HG02885 (cell line): Measurements from ENCODE around the gene GRAMD1B.

Experiments used
- ATAC-seq: cut with Tn5 transposase; IDR thresholded peaks from one replicate; pipeline ENCODE4 v1.9.1; 2021; ENCODE audit warnings: mild to moderate bottlenecking; ENCODE audit not compliant: unreplicated experiment, poor library complexity

Gene GRAMD1B

DNA sequence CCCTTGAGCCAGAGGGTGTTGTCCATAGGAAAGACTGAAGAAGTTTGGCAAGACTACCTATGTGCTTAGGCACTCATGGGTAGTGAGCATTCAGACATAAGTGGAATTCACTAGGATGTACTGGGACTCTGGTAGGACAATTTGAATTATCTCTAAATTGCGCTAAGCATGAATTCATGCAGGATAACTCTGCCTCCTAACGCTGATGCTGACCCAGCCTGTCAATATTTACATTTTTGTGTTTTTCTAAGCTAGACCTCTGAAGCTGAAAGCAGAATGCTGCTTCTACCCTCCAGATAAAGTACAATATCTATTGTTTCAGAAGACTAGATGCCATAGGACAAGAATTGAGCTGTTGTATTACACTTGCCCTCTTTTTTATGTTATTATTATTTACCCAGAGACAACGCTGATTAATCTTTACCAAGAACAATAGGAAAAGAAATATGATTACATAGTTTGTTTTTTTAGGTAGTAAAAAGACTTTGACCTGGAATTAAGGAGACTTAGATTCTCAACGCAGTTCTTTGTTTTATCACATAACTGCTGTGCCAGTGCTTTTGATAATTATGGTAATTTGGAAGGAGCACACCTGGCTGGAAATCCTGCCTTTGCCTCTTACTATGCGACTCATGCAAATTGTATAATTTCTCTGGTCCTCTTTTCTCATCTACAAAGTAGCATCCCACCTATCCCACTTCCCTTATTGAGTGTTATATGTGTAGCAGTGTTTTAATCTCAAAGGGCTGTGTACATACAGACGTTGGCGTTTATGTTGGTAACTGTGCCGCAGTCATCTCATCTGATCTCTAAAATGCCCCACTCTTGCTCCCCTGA, 21.2 kb upstream of the GRAMD1B start:
- no peak for ATAC-seq

DNA sequence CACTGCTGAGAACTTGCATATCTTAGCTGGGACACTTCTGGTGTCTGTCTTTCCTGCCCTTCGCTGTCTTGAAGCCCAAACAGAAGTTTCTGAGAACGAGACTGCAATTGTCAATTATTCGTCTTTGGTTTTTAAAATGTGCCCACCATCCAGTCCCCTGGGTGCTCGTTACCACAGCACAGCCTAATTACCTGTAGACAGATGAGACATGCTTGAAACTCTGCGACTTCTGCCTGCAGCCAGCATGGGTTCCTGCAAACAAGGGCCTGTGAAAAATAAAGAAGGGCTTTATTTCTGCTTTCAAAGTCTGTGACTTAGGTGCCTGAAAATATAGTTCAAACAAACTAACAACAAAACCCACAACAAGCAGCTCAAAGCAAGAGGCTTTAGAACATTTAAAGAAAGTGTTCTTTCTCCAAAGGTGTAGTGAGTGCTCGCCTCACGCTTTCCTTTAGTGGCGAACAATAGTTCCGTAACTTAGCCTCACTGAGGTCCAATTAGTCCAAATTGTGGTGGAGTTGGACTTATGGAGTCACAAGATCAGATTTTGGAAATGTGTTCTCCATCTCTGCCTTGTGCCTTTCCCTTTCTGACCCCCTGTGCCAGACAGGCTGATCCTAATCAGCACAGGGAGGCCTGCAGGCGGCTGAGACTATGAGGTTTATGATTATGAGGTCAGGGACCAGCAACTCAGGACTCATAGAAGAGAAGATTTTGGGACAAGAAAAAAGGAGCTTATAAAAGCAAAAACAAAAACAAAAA, 20.4 kb upstream of the GRAMD1B start:
- no peak for ATAC-seq

- no peak for ATAC-seq
Measured at GRCh38 chr11:123410218-123410549, 19.9 kb upstream of the GRAMD1B start.

DNA sequence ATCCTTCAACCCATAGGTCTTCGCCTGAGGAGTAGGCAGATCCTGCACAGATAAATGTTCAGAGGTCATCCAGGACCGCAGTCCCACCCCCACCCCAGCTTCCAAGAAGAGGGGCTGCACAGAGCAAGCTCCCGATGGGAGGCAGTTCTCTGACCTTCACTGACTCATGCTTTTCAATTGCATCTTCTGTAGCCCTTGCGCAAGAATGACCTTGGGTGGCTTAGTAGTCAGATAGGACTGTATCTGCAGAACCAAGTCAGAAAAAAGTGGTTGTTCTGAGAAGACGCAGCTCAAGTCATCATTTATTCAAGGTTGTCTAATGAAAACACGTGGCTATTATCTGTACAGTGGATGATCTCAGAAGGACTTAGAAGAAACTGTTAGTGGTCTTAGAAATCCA, 16.4 kb upstream of the GRAMD1B start:
- ATAC-seq = no peak

DNA sequence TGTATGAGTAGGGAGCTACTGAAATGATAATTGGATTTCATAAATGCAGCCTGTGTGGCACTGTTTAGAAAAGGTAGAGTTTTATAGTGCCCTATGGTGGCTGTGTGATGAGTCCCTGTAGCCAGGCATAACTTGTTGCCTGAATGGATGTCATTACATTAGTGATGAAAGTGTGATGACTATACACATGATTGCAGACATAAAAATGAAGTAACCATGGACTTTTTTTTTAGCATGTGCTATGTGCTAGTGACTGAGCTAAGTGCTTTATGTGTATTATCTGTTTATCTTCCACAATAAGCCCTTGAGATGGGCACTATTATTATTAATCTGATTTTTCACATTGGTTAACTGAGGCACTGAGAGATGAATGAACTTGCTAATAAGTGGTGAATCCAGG, 13.5 kb upstream of the GRAMD1B start:
- no peak for ATAC-seq

DNA sequence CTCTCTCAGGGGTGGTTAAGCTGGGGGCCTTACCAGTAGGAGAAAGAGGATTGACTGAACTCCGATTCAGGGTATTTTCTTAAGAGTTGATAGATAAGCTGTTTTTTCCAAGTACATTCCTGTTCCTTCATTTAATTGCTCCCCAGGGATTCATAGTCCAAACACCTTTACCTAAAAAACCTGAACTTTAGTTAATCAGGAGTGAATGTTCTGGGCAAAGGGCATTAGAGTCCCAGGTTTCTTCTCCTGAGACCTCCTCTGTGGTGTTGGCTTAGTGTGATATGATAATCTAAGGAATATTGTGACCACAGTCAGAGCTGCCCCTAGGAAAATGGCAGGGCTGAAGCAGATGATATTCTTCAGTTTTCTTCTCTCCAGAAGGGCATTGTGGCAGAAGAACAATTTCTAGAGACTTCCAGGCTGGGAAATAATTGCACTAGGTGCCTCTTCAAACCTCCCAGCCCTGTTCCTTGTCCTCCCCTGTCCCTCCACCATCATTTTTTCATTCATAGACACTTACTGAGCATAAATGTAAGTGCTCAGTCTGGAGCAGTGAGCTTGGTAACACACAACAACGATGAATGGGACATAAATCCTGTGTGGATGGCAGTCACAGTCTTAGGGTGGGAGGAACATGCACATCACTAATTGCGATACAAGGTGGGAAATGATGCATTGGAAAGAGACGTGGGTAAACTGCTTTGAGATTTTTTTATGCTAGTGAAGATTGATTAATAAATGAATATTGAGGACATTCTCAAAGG, 11.5 kb upstream of the GRAMD1B start:
- no peak for ATAC-seq

DNA sequence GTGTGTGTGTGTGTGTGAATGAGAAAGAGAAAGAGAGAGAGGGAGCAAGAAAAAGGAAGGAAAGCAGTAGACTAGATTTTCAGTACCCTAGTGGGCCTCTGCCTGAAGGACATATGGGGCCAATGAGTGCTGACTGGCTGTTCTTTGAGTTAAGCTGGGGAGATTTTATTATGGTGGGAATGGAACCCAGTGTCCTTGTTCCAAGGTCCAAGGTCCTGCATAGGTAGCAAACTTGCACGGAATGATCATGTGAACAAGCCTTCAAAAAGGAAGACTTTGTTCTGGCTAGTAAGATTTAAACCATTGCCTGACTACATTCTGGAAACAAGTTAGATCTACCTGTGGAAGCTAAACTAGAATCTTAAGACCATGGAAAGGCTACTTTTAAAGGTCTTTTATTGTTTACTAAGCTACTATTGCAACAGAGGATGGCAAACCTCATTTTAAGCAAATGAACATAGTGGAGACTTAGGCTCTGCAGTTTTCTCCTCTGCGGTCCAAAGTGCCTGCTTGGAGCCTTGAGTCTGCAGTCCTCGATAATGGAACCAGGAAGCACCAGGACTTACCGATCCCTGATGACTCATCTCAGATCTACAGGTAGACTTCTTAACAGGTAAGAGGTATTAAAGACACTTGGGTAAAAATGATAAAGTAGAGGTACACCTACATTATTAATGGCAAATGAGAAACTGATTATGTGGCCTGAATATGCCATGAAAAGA, 10.2 kb upstream of the GRAMD1B start:
- no peak for ATAC-seq

DNA sequence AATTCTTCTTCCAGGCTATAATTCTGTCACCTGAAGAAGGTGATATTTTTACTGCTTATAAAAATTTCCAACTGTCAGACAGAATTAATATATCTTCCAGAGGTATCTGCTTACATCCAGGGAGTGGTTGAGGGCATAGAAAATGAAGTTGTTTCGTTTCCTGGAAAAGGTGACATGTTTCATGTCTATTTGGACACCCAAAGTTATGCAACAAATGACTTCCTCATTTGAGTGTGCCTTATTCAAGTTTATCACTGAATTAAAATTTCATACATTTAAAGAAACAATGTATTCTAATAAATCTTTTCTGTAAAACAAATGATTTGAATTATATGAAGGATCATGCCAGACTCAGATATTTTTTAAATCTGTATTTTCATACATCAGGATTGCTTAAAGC, 8.5 kb upstream of the GRAMD1B start:
- no peak for ATAC-seq

GRCh38 chr11:123425367-123425766, 4.7 kb upstream of the GRAMD1B start:
- no peak for ATAC-seq

- no peak for ATAC-seq
Measured at GRCh38 chr11:123426789-123427188, 3.3 kb upstream of the GRAMD1B start.

DNA sequence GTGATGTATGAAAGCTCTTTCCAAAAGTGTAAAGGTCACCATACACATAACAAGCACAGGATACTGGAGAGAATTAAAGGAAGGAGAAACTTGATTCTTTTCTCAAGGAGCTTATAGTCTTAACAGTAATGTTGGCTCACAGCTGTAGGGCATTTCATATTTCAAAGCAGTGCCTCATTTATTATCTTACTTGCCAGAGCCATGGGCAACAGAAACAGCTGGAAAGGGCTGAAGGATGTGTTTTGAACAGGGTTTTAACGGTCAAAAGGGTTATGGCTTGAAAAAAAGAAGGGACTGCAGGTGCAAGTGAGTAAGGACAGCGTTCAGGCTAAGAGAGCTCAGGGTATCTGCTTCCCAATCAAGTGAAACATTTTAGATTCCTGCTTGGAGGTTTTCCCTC, 2.7 kb upstream of the GRAMD1B start:
- no peak for ATAC-seq

DNA sequence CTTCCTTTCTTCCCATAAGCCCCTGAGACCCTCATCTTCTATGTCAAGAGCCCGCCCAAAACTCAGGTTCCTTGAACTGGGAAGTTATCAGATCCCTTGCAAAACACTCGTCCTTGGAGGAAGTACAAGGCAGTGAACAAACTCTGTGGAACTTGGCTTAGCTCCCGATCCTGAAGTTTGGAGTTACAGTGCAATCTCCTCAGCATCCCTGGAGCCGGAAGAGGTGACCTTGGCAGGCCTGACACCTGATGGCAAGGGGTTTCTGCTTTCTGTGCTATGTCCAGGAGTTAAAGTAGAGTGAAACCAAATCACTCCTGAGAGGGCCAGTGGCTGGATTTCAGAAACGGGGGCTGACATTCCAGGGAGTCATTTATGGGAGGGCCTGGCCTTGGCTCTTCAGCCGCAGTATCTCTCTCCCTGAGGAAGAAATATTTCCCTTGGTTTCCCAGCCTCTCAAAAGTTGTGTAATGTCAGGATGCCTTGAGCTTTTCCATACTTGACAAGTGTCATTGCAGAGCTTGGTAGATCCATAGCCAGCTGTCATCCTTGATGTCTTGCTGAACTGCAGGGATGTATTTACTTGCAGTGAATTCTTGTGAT, 1.9 kb upstream of the GRAMD1B start:
- ATAC-seq = no peak

GRCh38 chr11:123429336-123429735, 733 bp upstream of the GRAMD1B start:
- ATAC-seq = no peak

DNA sequence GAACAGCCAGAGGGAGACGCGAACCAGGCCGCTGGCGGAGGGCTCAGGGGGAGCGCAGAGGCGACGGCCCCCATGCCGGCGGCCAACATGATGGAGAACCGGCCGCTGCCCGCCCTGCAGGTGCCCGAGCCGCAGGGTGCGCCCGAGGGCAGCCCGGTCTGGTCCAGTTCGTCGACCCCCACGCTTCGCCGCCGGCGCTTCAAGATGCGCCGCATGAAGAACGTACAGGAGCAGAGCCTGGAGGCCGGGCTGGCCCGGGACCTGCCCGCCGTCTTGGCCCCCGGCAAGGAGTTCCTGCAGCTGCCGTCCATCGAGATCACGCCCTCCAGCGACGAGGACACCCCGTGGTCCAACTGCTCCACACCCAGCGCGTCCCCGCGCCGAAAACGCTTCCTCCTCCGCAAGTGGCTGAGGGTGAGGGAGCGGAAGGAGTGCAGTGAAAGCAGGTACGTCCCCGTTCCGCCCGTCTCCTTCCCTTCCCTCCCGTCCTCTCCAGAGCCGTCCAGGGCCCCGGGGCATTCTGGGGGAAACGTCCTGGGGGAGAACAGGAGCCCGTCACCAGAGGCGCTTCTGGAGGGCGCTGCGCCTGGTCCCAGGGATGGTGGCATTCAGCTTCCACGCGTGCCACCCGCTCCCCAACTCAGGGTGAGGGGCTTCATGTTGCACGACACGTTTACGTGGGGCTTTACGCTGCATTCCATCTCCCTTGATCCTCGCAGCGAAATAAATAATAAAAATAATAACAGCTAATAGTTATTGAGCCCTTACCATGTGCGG, 840 bp downstream of the GRAMD1B start:
- ATAC-seq = peak; percentile 58

GRCh38 chr11:123431619-123432018, 1.6 kb downstream of the GRAMD1B start:
- no peak for ATAC-seq

- ATAC-seq = no peak
Measured at GRCh38 chr11:123434262-123434661, 4.2 kb downstream of the GRAMD1B start.

DNA sequence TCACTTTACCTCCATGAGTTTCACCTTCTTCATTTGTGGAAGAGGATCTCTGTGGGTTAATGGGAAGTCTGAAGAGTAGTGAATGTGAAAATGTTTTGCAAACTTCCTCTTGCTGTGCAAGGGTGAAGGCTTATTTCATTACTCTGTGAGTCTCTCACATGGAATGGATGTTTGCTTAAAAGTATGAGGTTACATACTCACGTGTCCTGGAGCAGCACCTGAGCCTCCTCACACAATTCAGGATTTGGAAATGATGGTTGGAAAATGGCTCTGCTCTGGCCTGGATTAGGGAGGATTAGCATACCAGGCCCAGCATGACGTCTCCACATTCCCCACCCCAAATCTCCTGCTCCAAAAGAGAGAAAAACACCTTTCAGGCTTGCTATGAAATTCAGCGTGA, 4.8 kb downstream of the GRAMD1B start:
- no peak for ATAC-seq

- no peak for ATAC-seq
Measured at GRCh38 chr11:123437236-123437979, 7.3 kb downstream of the GRAMD1B start.
